SU-DHL-6 (cell line): Measurements from ENCODE around the gene MYZAP.

ENCODE experiments used
- EZH2phosphoT487 ChIP-seq: fragments of 200-600 bp; sonication (generic), shearing (Covaris generic); conservative IDR thresholded peaks from 2 replicates; pipeline ENCODE4 v1.6.1; 2018; ENCODE audit warnings: mild to moderate bottlenecking, antibody characterized with exemption, low read length, moderate library complexity, mixed read lengths
- TF ChIP-seq, protein P1 (sequence below): fragments of 200-600 bp; sonication (generic); IDR thresholded peaks from one replicate; pipeline ENCODE4 v1.5.1; 2017; ENCODE audit warnings: antibody characterized with exemption, mild to moderate bottlenecking, low read length, moderate library complexity; ENCODE audit not compliant: insufficient read depth, poor library complexity, severe bottlenecking

DNA sequence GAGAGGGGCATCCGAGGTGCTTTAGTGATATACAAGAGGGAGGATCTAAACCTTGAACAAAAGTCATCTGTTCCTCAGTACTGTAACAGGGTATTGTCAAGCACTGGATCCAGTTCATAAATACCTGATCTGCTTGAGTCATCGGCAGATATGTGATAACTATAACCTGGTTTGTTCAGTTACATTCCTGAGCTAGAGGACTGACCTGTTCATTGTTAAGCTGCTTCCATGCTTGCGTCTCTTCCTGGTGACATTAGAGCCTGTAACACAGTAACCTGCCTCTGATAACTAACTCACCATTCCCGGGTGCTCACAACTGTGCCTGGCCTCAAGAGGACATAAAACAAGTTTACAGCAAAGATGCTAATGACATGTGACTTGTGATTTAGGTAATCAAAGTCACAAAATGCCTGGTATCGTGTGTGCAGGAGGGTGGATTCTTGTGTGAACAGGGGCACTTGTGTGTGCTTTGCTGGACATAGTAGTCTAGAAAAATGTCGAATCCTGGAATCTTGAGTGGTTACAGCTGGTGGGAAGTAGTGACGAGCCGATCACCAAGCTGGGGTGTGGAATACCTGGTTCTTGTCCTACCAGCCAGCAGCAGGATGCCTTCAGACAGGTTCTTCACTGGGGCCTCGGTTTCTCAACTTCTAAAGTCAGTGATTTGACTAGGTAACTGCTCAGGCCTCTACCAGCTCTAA is 83.9 kb downstream of the MYZAP start:
- TF ChIP-seq, protein P1, sequence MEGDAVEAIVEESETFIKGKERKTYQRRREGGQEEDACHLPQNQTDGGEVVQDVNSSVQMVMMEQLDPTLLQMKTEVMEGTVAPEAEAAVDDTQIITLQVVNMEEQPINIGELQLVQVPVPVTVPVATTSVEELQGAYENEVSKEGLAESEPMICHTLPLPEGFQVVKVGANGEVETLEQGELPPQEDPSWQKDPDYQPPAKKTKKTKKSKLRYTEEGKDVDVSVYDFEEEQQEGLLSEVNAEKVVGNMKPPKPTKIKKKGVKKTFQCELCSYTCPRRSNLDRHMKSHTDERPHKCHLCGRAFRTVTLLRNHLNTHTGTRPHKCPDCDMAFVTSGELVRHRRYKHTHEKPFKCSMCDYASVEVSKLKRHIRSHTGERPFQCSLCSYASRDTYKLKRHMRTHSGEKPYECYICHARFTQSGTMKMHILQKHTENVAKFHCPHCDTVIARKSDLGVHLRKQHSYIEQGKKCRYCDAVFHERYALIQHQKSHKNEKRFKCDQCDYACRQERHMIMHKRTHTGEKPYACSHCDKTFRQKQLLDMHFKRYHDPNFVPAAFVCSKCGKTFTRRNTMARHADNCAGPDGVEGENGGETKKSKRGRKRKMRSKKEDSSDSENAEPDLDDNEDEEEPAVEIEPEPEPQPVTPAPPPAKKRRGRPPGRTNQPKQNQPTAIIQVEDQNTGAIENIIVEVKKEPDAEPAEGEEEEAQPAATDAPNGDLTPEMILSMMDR: no peak
- no peak for TF ChIP-seq EZH2phosphoT487
